Body of pancreas (tissue), 4 donors: Measurements from ENCODE around the gene APOA1. TPM values are rescaled to one million over a fixed set of nuclear protein-coding genes. Genes with fewer than 3 reads are reported as not detected.
"Not testable (repeated sequence)": the region's sequence is repeated elsewhere in the genome, so short reads cannot be mapped to it uniquely, and the experiment has no call there.

ENCODE experiments used
- ATAC-seq: fragments of 150-250 bp; one replicate; pipeline ENCODE4 v1.9.1; 2016
- DNase-seq, 4 donors: peaks; one replicate each; pipeline ENCODE4 v3.0.0-alpha.2; 2019
- H3K27ac ChIP-seq, 4 donors: fragments of 200-600 bp; sonication (generic); 1 replicate in 3 of 4; 2 replicates in 1 of 4; pipeline versions ENCODE4 v1.5.1 to v1.6.1; 2016 to 2019; ENCODE audit warnings: mild to moderate bottlenecking in 1 of 4, mixed read lengths in 1 of 4, moderate library complexity in 1 of 4
- H3K27me3 ChIP-seq, 2 donors: fragments of 200-600 bp; sonication (generic); one replicate each; pipeline ENCODE4 v1.6.0; 2016; ENCODE audit warnings: mild to moderate bottlenecking in 1 of 2
- H3K36me3 ChIP-seq, 2 donors: fragments of 200-600 bp; sonication (generic); replicated peaks in 1 of 2; 2 replicates each; pipeline ENCODE4 v1.5.1; 2016; ENCODE audit warnings: low read depth in 2 of 2; ENCODE audit not compliant: insufficient read depth in 1 of 2
- H3K4me1 ChIP-seq: fragments of 200-600 bp; sonication (generic); one replicate; pipeline ENCODE4 v1.6.0; 2016
- H3K4me3 ChIP-seq, 2 donors: fragments of 200-600 bp; sonication (generic); 1 replicate in 1 of 2; 2 replicates in 1 of 2; pipeline ENCODE4 v1.5.1; 2016 to 2019
- H3K9me3 ChIP-seq, 3 donors: fragments of 200-600 bp; sonication (generic); 1 replicate in 2 of 3; 2 replicates in 1 of 3; pipeline ENCODE4 v1.5.1; 2016
- POLR2A ChIP-seq, 3 donors: fragments of 450-650 bp; IDR thresholded peaks; one replicate each; pipeline ENCODE4 v1.6.1; 2016; ENCODE audit warnings: antibody characterized with exemption in 3 of 3, mild to moderate bottlenecking in 2 of 3
- WGBS, 2 donors: methylation state at CpG; one replicate each; pipeline ENCODE4 v1.1.5; 2017; 5-methylcytosine and 5-hydroxymethylcytosine counted together
- intact Hi-C: fragments of 100-400 bp; cut with DNase I; formaldehyde crosslinking; loops from one replicate; pipeline ENCODE4 v1.15.1; 2023
- total RNA-seq, 2 donors: library from RNA; depleted of rRNA; stranded (reverse); fragments of >200 nt; gene quantifications; one replicate each; pipeline ENCODE4 v1.1.0, GENCODE V29; 2016
- TF ChIP-seq, protein P1 (sequence below), 7 experiments: fragments of 450-650 bp in 4 of 7; fragments of 200-600 bp in 3 of 7; sonication (generic) in 3 of 7; IDR thresholded peaks; one replicate each; pipeline ENCODE4 v1.5.1; 2016 to 2019; ENCODE audit warnings: antibody characterized with exemption in 7 of 7

APOA1 gene
- total RNA-seq, 2 donors from 2014 or later, result 1.0 to 16.8 TPM

DNA sequence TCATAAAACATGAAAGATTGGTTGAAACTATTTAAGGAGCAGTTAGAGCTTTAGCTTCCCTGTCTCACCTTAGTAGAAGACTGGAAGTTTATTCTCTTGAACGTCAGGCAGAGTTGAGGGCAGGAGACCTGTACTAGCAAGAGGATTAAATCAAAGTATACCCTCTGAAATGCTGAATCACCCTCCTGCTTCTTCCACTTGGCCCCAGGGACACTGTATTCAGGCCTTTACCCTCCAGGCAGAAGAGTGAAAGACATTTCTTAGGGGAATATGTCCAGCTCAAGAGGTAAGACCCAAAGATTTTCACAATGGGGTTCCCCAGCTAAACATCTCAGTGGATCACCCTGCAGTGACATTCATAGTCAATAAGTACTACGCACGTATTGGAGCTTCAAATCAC, 26.2 kb downstream of the APOA1 start:
- peak overlapping the region in 1 of 4 donors; percentile 31 for H3K27ac ChIP-seq
- no peak overlapping the region for H3K4me3 ChIP-seq
- ATAC-seq (no peak), DNase-seq (no peak)
- peaks cover 51% of the 10 kb centered on the region for H3K4me1 ChIP-seq
- no peaks in the 10 kb centered on the region for H3K27me3 ChIP-seq
- H3K9me3 ChIP-seq, result no peaks in the 10 kb centered on the region
- intact Hi-C loops, result no loop called here
- WGBS, 2 donors, result 74 to 81% methylated on average over 3 of the region's 3 CpGs
- TF ChIP-seq POLR2A (IDR thresholded peaks at IDR 0.05), result no peak
- TF ChIP-seq, protein P1, sequence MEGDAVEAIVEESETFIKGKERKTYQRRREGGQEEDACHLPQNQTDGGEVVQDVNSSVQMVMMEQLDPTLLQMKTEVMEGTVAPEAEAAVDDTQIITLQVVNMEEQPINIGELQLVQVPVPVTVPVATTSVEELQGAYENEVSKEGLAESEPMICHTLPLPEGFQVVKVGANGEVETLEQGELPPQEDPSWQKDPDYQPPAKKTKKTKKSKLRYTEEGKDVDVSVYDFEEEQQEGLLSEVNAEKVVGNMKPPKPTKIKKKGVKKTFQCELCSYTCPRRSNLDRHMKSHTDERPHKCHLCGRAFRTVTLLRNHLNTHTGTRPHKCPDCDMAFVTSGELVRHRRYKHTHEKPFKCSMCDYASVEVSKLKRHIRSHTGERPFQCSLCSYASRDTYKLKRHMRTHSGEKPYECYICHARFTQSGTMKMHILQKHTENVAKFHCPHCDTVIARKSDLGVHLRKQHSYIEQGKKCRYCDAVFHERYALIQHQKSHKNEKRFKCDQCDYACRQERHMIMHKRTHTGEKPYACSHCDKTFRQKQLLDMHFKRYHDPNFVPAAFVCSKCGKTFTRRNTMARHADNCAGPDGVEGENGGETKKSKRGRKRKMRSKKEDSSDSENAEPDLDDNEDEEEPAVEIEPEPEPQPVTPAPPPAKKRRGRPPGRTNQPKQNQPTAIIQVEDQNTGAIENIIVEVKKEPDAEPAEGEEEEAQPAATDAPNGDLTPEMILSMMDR (IDR thresholded peaks at IDR 0.05), result no peak
- no peaks in the 10 kb centered on the region for H3K36me3 ChIP-seq

DNA sequence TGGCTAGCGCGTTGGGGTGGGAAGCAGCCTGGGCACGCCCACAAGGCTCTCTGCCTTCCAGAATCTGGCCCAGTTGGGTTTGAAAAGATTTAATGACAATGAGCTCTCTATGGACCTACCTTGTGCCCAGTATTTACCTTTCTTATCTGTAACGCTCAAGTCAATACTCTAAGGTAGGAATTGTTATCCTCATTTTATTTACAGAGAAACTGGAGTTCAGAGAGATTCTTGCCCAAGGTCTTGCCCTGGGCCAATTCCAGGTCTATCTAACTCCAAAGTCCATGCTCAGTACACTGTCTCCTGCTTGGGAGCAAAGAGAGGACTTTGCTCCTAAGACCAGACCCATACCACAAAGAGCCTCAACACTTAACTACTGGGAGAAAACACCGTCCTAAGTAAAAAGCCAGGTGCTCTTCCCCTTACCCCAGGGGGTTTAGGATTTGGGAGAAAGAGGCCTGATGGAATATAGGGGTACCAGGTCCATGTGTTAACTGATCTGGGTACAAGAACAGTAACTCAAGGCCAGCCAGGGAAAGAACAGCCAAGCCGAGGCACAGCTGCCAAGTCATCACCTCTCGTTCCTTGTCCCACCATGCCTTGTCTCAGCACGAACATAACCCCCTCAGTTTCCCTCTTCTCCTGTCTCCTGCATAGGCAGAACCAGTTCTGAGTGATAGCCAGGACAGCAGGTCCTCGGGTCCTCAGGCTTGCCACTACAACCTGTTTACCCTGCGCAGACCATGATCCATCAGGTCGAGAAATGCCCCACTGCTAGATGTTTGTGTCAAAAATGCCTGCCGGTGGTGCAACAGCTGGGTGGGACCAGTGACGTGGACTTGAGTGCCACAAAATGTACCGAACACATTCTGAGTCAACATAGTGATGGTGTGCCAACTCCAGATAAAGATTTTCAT, 28.9 kb downstream of the APOA1 start:
- Histone ChIP-seq H3K27me3 (no peaks in the 10 kb centered on the region), H3K36me3 (no peaks in the 10 kb centered on the region), H3K27ac (peak overlapping the region; percentile 71 to 86 (median 80)), H3K4me1 (peaks cover 51% of the 10 kb centered on the region), H3K4me3 (no peak overlapping the region), H3K9me3 (no peaks in the 10 kb centered on the region)
- peak; percentile 81 to 92 (median 84) for DNase-seq
- WGBS, 2 donors, result 22 to 24% methylated on average over 12 to 14 of the region's 14 CpGs
- TF ChIP-seq POLR2A (IDR thresholded peaks at IDR 0.05), result peak in 1 of 3 donors; percentile 18
- TF ChIP-seq, protein P1 (IDR thresholded peaks at IDR 0.05), result no peak
- ATAC-seq, result peak; percentile 88
- intact Hi-C loops, result no loop called here

DNA sequence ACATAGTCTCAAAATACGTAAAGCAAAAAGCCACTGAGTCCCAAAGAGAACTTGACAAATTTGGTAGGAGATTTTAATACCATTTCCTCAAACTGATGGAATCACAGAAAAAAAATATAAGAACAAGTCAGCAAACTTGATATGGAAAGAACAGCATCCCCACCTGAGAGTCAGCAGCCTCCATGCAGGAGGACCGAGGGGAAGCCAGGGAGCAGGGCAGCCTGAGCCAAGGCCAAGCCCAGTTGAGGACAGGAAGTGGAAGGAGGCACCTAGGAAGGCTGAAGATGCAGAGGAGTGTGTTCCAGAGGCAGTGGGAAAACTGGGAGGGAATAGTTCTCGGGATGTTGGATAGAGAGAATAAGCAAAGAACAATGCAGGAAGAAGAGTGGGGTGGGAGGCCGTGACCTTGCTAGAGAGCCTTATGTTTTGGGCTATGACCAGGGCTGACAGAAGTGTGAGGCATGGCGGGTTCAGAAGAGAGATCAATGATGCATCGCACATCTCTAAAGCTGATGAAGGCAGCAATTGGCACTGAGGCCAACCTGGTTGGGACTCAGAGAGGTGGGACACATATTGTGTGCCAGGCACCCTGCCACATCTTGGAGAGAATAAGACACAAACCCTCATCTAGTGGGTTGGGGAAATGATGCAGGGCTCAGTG, 29.7 kb downstream of the APOA1 start:
- intact Hi-C loops, result no loop called here
- Histone ChIP-seq H3K4me1 (peaks cover 51% of the 10 kb centered on the region), H3K9me3 (no peaks in the 10 kb centered on the region), H3K27ac (peak overlapping the region; percentile 71 to 86 (median 80)), H3K27me3 (no peaks in the 10 kb centered on the region), H3K4me3 (no peak overlapping the region), H3K36me3 (no peaks in the 10 kb centered on the region)
- DNase-seq (peak in 1 of 4 donors; percentile 58), ATAC-seq (no peak)
- WGBS, 2 donors, result 64 to 71% methylated on average over 6 of the region's 6 CpGs
- TF ChIP-seq, protein P1 (IDR thresholded peaks at IDR 0.05), result no peak
- no peak for TF ChIP-seq POLR2A (IDR thresholded peaks at IDR 0.05)

DNA sequence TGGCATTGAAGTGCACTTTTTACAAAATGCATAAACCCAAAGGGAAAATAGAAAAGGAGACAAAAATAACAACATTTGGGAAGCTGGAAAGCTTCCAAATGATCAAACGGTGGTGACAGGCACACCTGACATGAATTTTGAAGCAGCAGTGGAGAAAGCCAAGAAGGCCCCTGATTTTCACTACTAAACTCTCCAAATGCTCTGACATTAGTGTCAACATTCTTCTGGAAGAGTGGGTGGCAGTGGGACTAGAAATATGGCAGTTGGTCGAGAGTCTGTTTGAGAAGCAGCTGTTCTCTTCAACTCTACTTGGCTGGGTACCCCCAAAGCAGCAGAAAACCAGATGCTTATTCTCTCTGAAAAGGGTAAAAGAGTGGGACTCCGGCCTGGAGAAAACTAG, 33.4 kb downstream of the APOA1 start:
- no peak for ATAC-seq
- Histone ChIP-seq H3K27ac (no peak overlapping the region), H3K4me3 (no peak overlapping the region), H3K27me3 (no peaks in the 10 kb centered on the region), H3K9me3 (no peaks in the 10 kb centered on the region), H3K36me3 (no peaks in the 10 kb centered on the region), H3K4me1 (peaks cover 31% of the 10 kb centered on the region)
- DNase-seq, result no peak
- intact Hi-C loops, result no loop called here
- 58 to 60% methylated on average over 3 of the region's 3 CpGs for WGBS, 2 donors
- no peak for TF ChIP-seq POLR2A (IDR thresholded peaks at IDR 0.05)
- TF ChIP-seq, protein P1 (IDR thresholded peaks at IDR 0.05), result no peak

DNA sequence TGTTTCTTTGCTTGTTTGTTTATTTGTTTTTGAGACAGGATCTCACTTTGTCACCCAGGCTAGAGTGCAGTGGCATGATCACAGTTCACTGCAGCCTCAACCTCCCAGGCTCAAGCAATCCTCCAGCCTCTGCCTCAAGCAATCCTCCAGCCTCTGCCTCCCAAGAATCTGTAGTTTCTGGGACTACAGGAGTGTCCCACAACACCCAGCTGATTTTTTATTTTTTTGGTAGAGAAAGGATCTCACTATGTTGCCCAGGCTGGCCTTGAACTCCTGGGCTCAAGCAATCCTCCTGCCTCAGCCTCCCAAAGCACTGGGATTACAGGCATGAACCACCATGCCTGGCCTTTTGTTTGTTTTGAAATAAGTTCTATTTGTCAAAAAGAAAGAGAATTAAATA, 35.8 kb downstream of the APOA1 start:
- peaks cover 19% of the 10 kb centered on the region for H3K4me1 ChIP-seq
- intact Hi-C loops, DNase-seq, H3K9me3 ChIP-seq, H3K27ac ChIP-seq, ATAC-seq, H3K4me3 ChIP-seq, H3K36me3 ChIP-seq, H3K27me3 ChIP-seq: not testable (repeated sequence)
